HepG2 (cell line): ENCODE data around the gene CIAPIN1. TPM values are rescaled to one million over a fixed set of nuclear protein-coding genes. Genes with fewer than 3 reads are reported as not detected.
A peak's percentile ranks its signal among the peaks of the same experiment; 100 is the strongest.

ENCODE experiments used
- ATF7-NPFF ChIP-seq: sonication (generic); formaldehyde crosslinking; IDR thresholded peaks from 2 replicates; pipeline ENCODE4 v1.8.1; 2023; ENCODE audit warnings: mild to moderate bottlenecking, low read depth, missing genetic modification reagents, moderate library complexity
- CHD2 ChIP-seq: IDR thresholded peaks from 2 replicates; pipeline ENCODE4 v1.6.1; 2011; ENCODE audit warnings: low read depth, low read length, improper control_type of control experiment
- CHD4 ChIP-seq: fragments of 200-600 bp; sonication (generic); IDR thresholded peaks from 2 replicates; pipeline ENCODE4 v1.7.0; 2017; ENCODE audit warnings: mild to moderate bottlenecking, low read length, borderline replicate concordance
- ERF ChIP-seq: IDR thresholded peaks from 2 replicates; pipeline ENCODE4 v1.6.1; 2018; ENCODE audit warnings: missing biosample characterization, missing genetic modification reagents
- GFI1 ChIP-seq: sonication (generic); formaldehyde crosslinking; IDR thresholded peaks from 2 replicates; pipeline ENCODE4 v1.5.0; 2020; ENCODE audit warnings: missing genetic modification reagents, mild to moderate bottlenecking, borderline replicate concordance
- GLMP ChIP-seq: sonication (generic); formaldehyde crosslinking; IDR thresholded peaks from 2 replicates; pipeline ENCODE4 v1.9.0; 2021; ENCODE audit warnings: missing genetic modification reagents, mild to moderate bottlenecking, borderline replicate concordance
- GTF3A ChIP-seq: sonication (generic); formaldehyde crosslinking; conservative IDR thresholded peaks from 2 replicates; pipeline ENCODE4 v1.4.0; 2020; ENCODE audit warnings: mild to moderate bottlenecking, missing genetic modification reagents
- HDAC6 ChIP-seq: fragments of 200-600 bp; sonication (generic); IDR thresholded peaks from 2 replicates; pipeline ENCODE4 v1.7.0; 2017; ENCODE audit warnings: mild to moderate bottlenecking, antibody characterized with exemption, low read length, low read depth
- KAT7 ChIP-seq: IDR thresholded peaks from 2 replicates; pipeline ENCODE4 v1.6.1; 2018; ENCODE audit warnings: borderline replicate concordance, missing compliant biosample characterization
- NFRKB ChIP-seq: fragments of 450-650 bp; IDR thresholded peaks from 2 replicates; pipeline ENCODE4 v1.6.1; 2017
- RARA ChIP-seq: IDR thresholded peaks from 2 replicates; pipeline ENCODE4 v1.6.1; 2016; ENCODE audit warnings: missing genetic modification reagents, missing compliant biosample characterization
- RARG ChIP-seq: sonication (generic); formaldehyde crosslinking; IDR thresholded peaks from 2 replicates; pipeline ENCODE4 v1.4.0; 2020; ENCODE audit warnings: low read depth, mild to moderate bottlenecking, missing genetic modification reagents
- RCOR2 ChIP-seq: IDR thresholded peaks from 2 replicates; pipeline ENCODE4 v1.6.1; 2016; ENCODE audit warnings: missing biosample characterization, missing genetic modification reagents
- SNAI1 ChIP-seq: sonication (generic); formaldehyde crosslinking; IDR thresholded peaks from 2 replicates; pipeline ENCODE4 v1.5.0; 2020; ENCODE audit warnings: mild to moderate bottlenecking, missing genetic modification reagents, borderline replicate concordance
- ZBTB33 ChIP-seq: sonication (generic); formaldehyde crosslinking; IDR thresholded peaks from 2 replicates; pipeline ENCODE4 v1.4.0; 2020; ENCODE audit warnings: missing genetic modification reagents
- ZFP41 ChIP-seq: sonication (generic); formaldehyde crosslinking; IDR thresholded peaks from 2 replicates; pipeline ENCODE4 v1.4.0; 2020; ENCODE audit warnings: mild to moderate bottlenecking, missing genetic modification reagents, borderline replicate concordance
- ZNF256 ChIP-seq: sonication (generic); formaldehyde crosslinking; conservative IDR thresholded peaks from 2 replicates; pipeline ENCODE4 v1.4.0; 2020; ENCODE audit warnings: missing genetic modification reagents
- ZNF331 ChIP-seq: sonication (generic); formaldehyde crosslinking; IDR thresholded peaks from 2 replicates; pipeline ENCODE4 v1.4.0; 2020; ENCODE audit warnings: missing genetic modification reagents
- ZNF468 ChIP-seq: sonication (generic); formaldehyde crosslinking; IDR thresholded peaks from 2 replicates; pipeline ENCODE4 v1.8.0; 2022; ENCODE audit warnings: mild to moderate bottlenecking, moderate library complexity, missing genetic modification reagents
- ZNF574 ChIP-seq: sonication (generic); formaldehyde crosslinking; IDR thresholded peaks from 2 replicates; pipeline ENCODE4 v1.4.0; 2020; ENCODE audit warnings: missing genetic modification reagents
- ZNF597 ChIP-seq: sonication (generic); formaldehyde crosslinking; IDR thresholded peaks from 2 replicates; pipeline ENCODE4 v1.5.0; 2020; ENCODE audit warnings: missing genetic modification reagents
- ZNF607 ChIP-seq: sonication (generic); formaldehyde crosslinking; IDR thresholded peaks from 2 replicates; pipeline ENCODE4 v1.5.1; 2020; ENCODE audit warnings: missing genetic modification reagents, mild to moderate bottlenecking, borderline replicate concordance
- ZNF713 ChIP-seq: sonication (generic); formaldehyde crosslinking; IDR thresholded peaks from 2 replicates; pipeline ENCODE4 v1.4.0; 2020; ENCODE audit warnings: mild to moderate bottlenecking, missing genetic modification reagents
- ZSCAN29 ChIP-seq: sonication (generic); formaldehyde crosslinking; conservative IDR thresholded peaks from 2 replicates; pipeline ENCODE4 v1.4.0; 2020; ENCODE audit warnings: mild to moderate bottlenecking, missing genetic modification reagents
- polyA plus RNA-seq, 8 experiments: library from polyadenylated mRNA; depleted of rRNA in 3 of 8; stranded (reverse) in 7 of 8; unstranded in 1 of 8; fragments of >200 nt; fragmentation: Illumina TruSeq in 4 of 8; extraction: Trizol in 4 of 8; gene quantifications; 2 replicates each; pipeline versions ENCODE4 v1.2.1 to v1.2.3, GENCODE V29; 2011 to 2016; ENCODE audit warnings: low read depth in 4 of 8, missing spikeins in 1 of 8, mixed read lengths in 1 of 8; ENCODE audit not compliant: insufficient read depth in 1 of 8
- total RNA-seq, 5 experiments: library from RNA; depleted of rRNA; stranded (reverse); fragments of >200 nt; fragmentation: Illumina TruSeq; extraction: Trizol; gene quantifications; 2 replicates each; pipeline ENCODE4 v1.2.3, GENCODE V29; 2016; ENCODE audit warnings: low read depth in 1 of 5

CIAPIN1 gene
- total and polyA plus RNA-seq, 2 of the 13 experiments (the other 11 are each of a cell fraction or from before 2014, with no cell fraction given), result 69.3 to 89.7 TPM

GRCh38 chr16:57422026-57422944 is 24.9 kb downstream of the CIAPIN1 start (continued):
- no peak for TF ChIP-seq ZNF607 (CRISPR knock-in tag)
- no peak for TF ChIP-seq KAT7 (CRISPR knock-in tag)
- no peak for TF ChIP-seq GLMP
- no peak for TF ChIP-seq ZNF713 (CRISPR knock-in tag)
- TF ChIP-seq ZNF468 (CRISPR knock-in tag), result no peak
- no peak for TF ChIP-seq ZNF574
- TF ChIP-seq SNAI1 (CRISPR knock-in tag), result no peak
- no peak for TF ChIP-seq ZNF256
- no peak for TF ChIP-seq RARG
- TF ChIP-seq ZBTB33, result 0 out of 2 replicates have a peak, but pooled peaks have one; percentile 15
- no peak for TF ChIP-seq ZNF597 (CRISPR knock-in tag)
- TF ChIP-seq ZFP41 (CRISPR knock-in tag), result no peak
- TF ChIP-seq ZNF331 (CRISPR knock-in tag), result peak; percentile 73
- no peak for TF ChIP-seq CHD2
- no peak for TF ChIP-seq ATF7-NPFF (CRISPR knock-in tag)
- no peak for TF ChIP-seq GTF3A
- TF ChIP-seq ZSCAN29 (CRISPR knock-in tag), result no peak
- no peak for TF ChIP-seq CHD4
- TF ChIP-seq RCOR2 (CRISPR knock-in tag), result 0 out of 2 replicates have a peak, but pooled peaks have one; percentile 21
- TF ChIP-seq ERF, result peak; percentile 79
- no peak for TF ChIP-seq HDAC6
- no peak for TF ChIP-seq RARA
- no peak for TF ChIP-seq GFI1
- no peak for TF ChIP-seq NFRKB
